Lower lobe of right lung (tissue), 2 donors: ENCODE data around the gene C22orf23. TPM values are rescaled to one million over a fixed set of nuclear protein-coding genes. Genes with fewer than 3 reads are reported as not detected.
A peak's percentile ranks its signal among the peaks of the same experiment; 100 is the strongest.

Source experiments
- ATAC-seq, 2 donors: fragments of 200-7000 bp; cut with Tn5 transposase; one replicate each; pipeline ENCODE4 v1.9.1; 2020 to 2022; ENCODE audit warnings: mild to moderate bottlenecking in 2 of 2, moderate library complexity in 2 of 2
- DNase-seq: peaks from one replicate; pipeline ENCODE4 v3.0.0-alpha.2; 2020
- H3K27ac ChIP-seq: fragments of 200-600 bp; one replicate; pipeline ENCODE4 v1.8.0; 2022
- H3K27me3 ChIP-seq: fragments of 200-600 bp; one replicate; pipeline ENCODE4 v1.8.0; 2022; ENCODE audit warnings: low read depth
- H3K36me3 ChIP-seq: fragments of 200-600 bp; one replicate; pipeline ENCODE4 v1.8.0; 2022; ENCODE audit warnings: mild to moderate bottlenecking
- H3K4me1 ChIP-seq: fragments of 200-600 bp; one replicate; pipeline ENCODE4 v1.8.0; 2022
- H3K4me3 ChIP-seq: fragments of 200-600 bp; one replicate; pipeline ENCODE4 v1.8.0; 2022; ENCODE audit warnings: mild to moderate bottlenecking
- H3K9me3 ChIP-seq: fragments of 200-600 bp; one replicate; pipeline ENCODE4 v1.8.0; 2022
- intact Hi-C: fragments of 100-400 bp; cut with DNase I; formaldehyde crosslinking; loops from one replicate; pipeline ENCODE4 v1.11.0; 2022
- long read RNA-seq: library from polyadenylated mRNA; unstranded; transcript quantifications from one replicate; pipeline ENCODE4 v2.0.0, GENCODE V29; 2021
- total RNA-seq: library from RNA; stranded (reverse); fragmentation: NEBNext Ultra II Directional; extraction: Animal tissue kit (Norgen Biotek cat#: 25700); gene quantifications from one replicate; pipeline ENCODE4 v1.2.1, GENCODE V29; 2021
- TF ChIP-seq, protein P1 (sequence below): fragments of 200-600 bp; IDR thresholded peaks from one replicate; pipeline ENCODE4 v1.8.0; 2022; ENCODE audit warnings: antibody characterized with exemption, mild to moderate bottlenecking
- donor health status: DM: no; HTN: yes; CAD: no; lungs with severe emphysema.

The C22orf23 gene
- 1.2 TPM for total RNA-seq
- long read RNA-seq, partial matches to known transcripts, result 0 of 10 reads
- long read RNA-seq, other reads (novel, unspliced or antisense), result 10 of 10 reads

DNA sequence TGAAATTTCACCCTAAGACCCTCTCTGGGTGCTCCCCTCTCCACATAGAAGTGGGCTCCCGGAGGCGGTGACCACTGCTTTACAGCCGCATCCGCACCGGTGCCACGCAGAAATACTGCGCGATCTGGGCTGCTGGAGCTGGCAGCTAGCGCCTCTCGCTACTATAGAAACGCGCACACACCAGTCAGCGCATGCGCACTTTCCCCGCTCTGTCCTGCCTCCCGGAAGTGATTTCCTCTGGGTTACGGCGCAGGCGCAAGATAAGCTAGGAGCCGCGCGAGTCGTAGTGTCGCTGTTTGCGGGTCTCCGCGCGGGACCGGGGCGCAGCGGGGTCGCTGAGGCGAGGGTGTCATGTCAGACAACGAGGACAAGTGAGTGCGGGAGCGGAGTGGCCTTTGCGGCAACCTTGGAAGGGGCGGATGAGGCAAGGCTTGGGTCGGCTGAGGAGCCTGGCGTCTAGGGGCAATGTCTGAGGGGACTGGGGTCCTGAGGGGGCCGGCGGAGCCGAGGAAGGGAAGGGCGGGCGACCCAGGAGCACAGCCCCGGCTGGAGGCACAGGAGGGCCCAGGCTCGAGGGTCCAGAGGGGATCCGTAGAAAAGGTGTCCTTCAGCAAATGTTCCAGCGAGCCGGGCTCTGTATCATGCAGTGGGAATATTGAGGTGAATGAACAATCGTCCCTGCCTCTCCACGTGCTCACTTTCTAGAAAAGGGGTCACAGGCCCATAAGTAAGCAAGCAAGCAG lies at the start of gene C22orf23, which contains the start of gene POLR2F:
C22orf23 (minus strand) TSS at position 165 of the 743 bp plus-strand sequence. CDS start 452 bp downstream, outside the sequence.
POLR2F (plus strand) TSS at position 263 of the 743 bp plus-strand sequence; CDS start at position 352, 89 bp downstream.
- intact Hi-C loops, result no loop called here
- Histone ChIP-seq H3K9me3 (no peaks in the 10 kb centered on the region), H3K36me3 (peaks cover 23% of the 10 kb centered on the region), H3K4me1 (peaks cover 27% of the 10 kb centered on the region), H3K27me3 (no peaks in the 10 kb centered on the region), H3K4me3 (peak within 1 kb of the TSS; percentile 98), H3K27ac (peak within 1 kb of the TSS; percentile 80)
- ATAC-seq (peak; percentile 98 to 99), DNase-seq (peak; percentile 98)
- TF ChIP-seq, protein P1, sequence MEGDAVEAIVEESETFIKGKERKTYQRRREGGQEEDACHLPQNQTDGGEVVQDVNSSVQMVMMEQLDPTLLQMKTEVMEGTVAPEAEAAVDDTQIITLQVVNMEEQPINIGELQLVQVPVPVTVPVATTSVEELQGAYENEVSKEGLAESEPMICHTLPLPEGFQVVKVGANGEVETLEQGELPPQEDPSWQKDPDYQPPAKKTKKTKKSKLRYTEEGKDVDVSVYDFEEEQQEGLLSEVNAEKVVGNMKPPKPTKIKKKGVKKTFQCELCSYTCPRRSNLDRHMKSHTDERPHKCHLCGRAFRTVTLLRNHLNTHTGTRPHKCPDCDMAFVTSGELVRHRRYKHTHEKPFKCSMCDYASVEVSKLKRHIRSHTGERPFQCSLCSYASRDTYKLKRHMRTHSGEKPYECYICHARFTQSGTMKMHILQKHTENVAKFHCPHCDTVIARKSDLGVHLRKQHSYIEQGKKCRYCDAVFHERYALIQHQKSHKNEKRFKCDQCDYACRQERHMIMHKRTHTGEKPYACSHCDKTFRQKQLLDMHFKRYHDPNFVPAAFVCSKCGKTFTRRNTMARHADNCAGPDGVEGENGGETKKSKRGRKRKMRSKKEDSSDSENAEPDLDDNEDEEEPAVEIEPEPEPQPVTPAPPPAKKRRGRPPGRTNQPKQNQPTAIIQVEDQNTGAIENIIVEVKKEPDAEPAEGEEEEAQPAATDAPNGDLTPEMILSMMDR, result no peak

- H3K27ac ChIP-seq, result no peak overlapping the region
- intact Hi-C loops, result no loop called here
- H3K36me3 ChIP-seq, result no peaks in the 10 kb centered on the region
- no peak for ATAC-seq
- no peaks in the 10 kb centered on the region for H3K27me3 ChIP-seq
- no peaks in the 10 kb centered on the region for H3K9me3 ChIP-seq
- TF ChIP-seq, protein P1, result no peak
- no peak for DNase-seq
- H3K4me3 ChIP-seq, result no peak overlapping the region
- peaks cover 10% of the 10 kb centered on the region for H3K4me1 ChIP-seq
These were observed 46.4 kb upstream of the C22orf23 start for GRCh38 chr22:37999640-38000272.

DNA sequence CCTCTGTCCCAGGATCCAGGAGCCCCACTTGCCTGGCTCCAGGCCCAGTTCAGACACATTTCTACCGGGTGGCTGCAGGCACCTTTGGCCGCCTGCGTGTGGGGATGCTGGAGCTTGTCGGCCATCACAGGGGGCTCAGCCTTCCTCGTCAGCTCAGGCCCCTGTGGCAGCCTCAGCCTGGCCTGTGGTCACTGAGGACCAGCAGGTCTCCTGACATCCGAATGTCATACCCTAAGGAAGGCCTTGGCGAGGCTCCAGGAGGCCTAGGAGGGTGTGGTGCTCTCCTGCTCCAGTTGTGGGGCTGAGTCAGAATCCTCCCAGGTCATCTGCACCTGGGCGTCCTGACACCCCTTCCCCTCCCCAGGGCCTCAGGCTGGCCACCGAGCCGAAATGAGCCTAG lies 45.8 kb upstream of the C22orf23 start:
- no peaks in the 10 kb centered on the region for H3K36me3 ChIP-seq
- H3K27ac ChIP-seq, result no peak overlapping the region
- ATAC-seq (no peak), DNase-seq (no peak)
- intact Hi-C loops, result no loop called here
- no peaks in the 10 kb centered on the region for H3K9me3 ChIP-seq
- TF ChIP-seq, protein P1, result no peak
- peaks cover 10% of the 10 kb centered on the region for H3K4me1 ChIP-seq
- H3K27me3 ChIP-seq, result no peaks in the 10 kb centered on the region
- no peak overlapping the region for H3K4me3 ChIP-seq

DNA sequence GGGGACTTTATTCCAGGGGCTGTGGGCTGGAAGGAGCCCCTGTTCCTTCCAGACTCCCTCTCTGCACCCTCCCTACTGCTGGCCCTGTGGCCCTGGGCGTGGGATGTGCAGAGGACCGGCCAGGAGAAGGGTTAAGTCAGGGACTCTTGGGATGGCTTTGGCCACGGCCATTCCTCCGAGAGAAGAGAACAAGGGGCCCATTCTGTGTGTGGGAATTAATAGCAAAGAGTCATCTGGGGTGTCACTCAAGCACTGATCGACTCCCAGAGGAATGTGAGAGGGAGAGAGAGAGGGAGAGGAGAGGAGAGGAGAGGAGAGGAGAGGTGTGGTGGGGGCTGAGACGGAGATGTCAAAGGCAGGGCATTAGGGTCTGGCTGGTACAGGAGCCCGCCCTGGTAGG lies 45.1 kb upstream of the C22orf23 start:
- TF ChIP-seq, protein P1, result no peak
- DNase-seq (no peak), ATAC-seq (no peak)
- no peak overlapping the region for H3K27ac ChIP-seq
- peaks cover 10% of the 10 kb centered on the region for H3K4me1 ChIP-seq
- H3K27me3 ChIP-seq, result no peaks in the 10 kb centered on the region
- intact Hi-C loops, result no loop called here
- no peaks in the 10 kb centered on the region for H3K9me3 ChIP-seq
- no peak overlapping the region for H3K4me3 ChIP-seq
- no peaks in the 10 kb centered on the region for H3K36me3 ChIP-seq

GRCh38 chr22:37996515-37997246 lies 43.3 kb upstream of the C22orf23 start:
- H3K9me3 ChIP-seq, result no peaks in the 10 kb centered on the region
- ATAC-seq, result no peak
- TF ChIP-seq, protein P1, result no peak
- H3K4me1 ChIP-seq, result peaks cover 10% of the 10 kb centered on the region
- H3K4me3 ChIP-seq, result no peak overlapping the region
- DNase-seq, result no peak
- H3K27me3 ChIP-seq, result no peaks in the 10 kb centered on the region
- H3K36me3 ChIP-seq, result no peaks in the 10 kb centered on the region
- H3K27ac ChIP-seq, result no peak overlapping the region
- intact Hi-C loops, result no loop called here
